CD14-positive monocyte (primary cell): ENCODE data around the gene BAZ1A. TPM values are rescaled to one million over a fixed set of nuclear protein-coding genes. Genes with fewer than 3 reads are reported as not detected.
A peak's percentile ranks its signal among the peaks of the same experiment; 100 is the strongest.

Experiments
- DNase-seq, 3 donors: peaks; one replicate each; pipeline ENCODE4 v3.0.0-alpha.2; 2011 to 2022
- H2AFZ ChIP-seq: 2 replicates; pipeline ENCODE4 v1.6.0; 2012; ENCODE audit warnings: mild to moderate bottlenecking, low read depth, low read length, inconsistent platforms; ENCODE audit not compliant: insufficient read depth, poor library complexity, severe bottlenecking
- H3K27ac ChIP-seq, 2 donors: 1 replicate in 1 of 2; 2 replicates in 1 of 2; pipeline ENCODE4 v1.5.1; 2012 to 2013; ENCODE audit warnings: low read length in 2 of 2, control low read depth in 1 of 2, inconsistent platforms in 1 of 2, low read depth in 1 of 2, mild to moderate bottlenecking in 1 of 2
- H3K27me3 ChIP-seq, 2 donors: one replicate each; pipeline versions ENCODE4 v1.6.0 to v1.6.1; 2011 to 2013; ENCODE audit warnings: low read length in 2 of 2; ENCODE audit not compliant: control insufficient read depth in 2 of 2, insufficient read depth in 2 of 2
- H3K36me3 ChIP-seq, 2 donors: replicated peaks in 1 of 2; 1 replicate in 1 of 2; 2 replicates in 1 of 2; pipeline versions ENCODE4 v1.5.1 to v1.6.1; 2012 to 2013; ENCODE audit warnings: low read length in 2 of 2, control low read depth in 1 of 2, inconsistent platforms in 1 of 2, mild to moderate bottlenecking in 1 of 2; ENCODE audit not compliant: insufficient read depth in 2 of 2, control insufficient read depth in 1 of 2
- H3K4me1 ChIP-seq, 2 donors: 1 replicate in 1 of 2; 2 replicates in 1 of 2; pipeline versions ENCODE4 v1.5.1 to v1.6.1; 2012 to 2013; ENCODE audit warnings: low read length in 2 of 2, control low read depth in 1 of 2, inconsistent platforms in 1 of 2, mild to moderate bottlenecking in 1 of 2, moderate library complexity in 1 of 2; ENCODE audit not compliant: insufficient read depth in 2 of 2, control insufficient read depth in 1 of 2
- H3K4me2 ChIP-seq: replicated peaks from 2 replicates; pipeline ENCODE3; 2012; ENCODE audit warnings: low read length, moderate library complexity, mild to moderate bottlenecking; ENCODE audit not compliant: poor library complexity, severe bottlenecking; ENCODE audit errors: extremely low read depth
- H3K4me3 ChIP-seq, 3 experiments: fragments of 200-600 bp in 1 of 3; sonication (generic) in 1 of 3; replicated peaks in 1 of 3; 1 replicate in 2 of 3; 2 replicates in 1 of 3; pipeline ENCODE4 v1.5.1; 2011 to 2013; ENCODE audit warnings: low read length in 3 of 3, mild to moderate bottlenecking in 3 of 3, control low read depth in 2 of 3, low read depth in 2 of 3, inconsistent platforms in 1 of 3, moderate library complexity in 1 of 3
- H3K79me2 ChIP-seq: 2 replicates; pipeline ENCODE4 v1.6.0; 2012; ENCODE audit warnings: mild to moderate bottlenecking, control low read depth, inconsistent platforms, low read length, moderate library complexity; ENCODE audit not compliant: insufficient read depth
- H3K9ac ChIP-seq: 2 replicates; pipeline ENCODE4 v1.6.0; 2017; ENCODE audit warnings: low read length, mild to moderate bottlenecking; ENCODE audit not compliant: insufficient read depth, poor library complexity, severe bottlenecking
- H3K9me3 ChIP-seq, 2 donors: replicated peaks in 1 of 2; 1 replicate in 1 of 2; 2 replicates in 1 of 2; pipeline versions ENCODE4 v1.5.1 to v1.6.1; 2012 to 2013; ENCODE audit warnings: low read length in 2 of 2, control low read depth in 1 of 2; ENCODE audit not compliant: control insufficient read depth in 1 of 2, insufficient read depth in 1 of 2
- H4K20me1 ChIP-seq: 2 replicates; pipeline ENCODE4 v1.6.0; 2012; ENCODE audit warnings: mild to moderate bottlenecking, low read length, control low read depth, moderate library complexity; ENCODE audit not compliant: insufficient read depth
- H3K27ac Mint-ChIP-seq, 7 donors: one replicate each; pipeline ENCODE4 v1.8.0; 2020; ENCODE audit warnings: mild to moderate bottlenecking in 7 of 7, mixed read lengths in 7 of 7, moderate library complexity in 6 of 7, inconsistent platforms in 2 of 7
- H3K27me3 Mint-ChIP-seq, 3 donors: one replicate each; pipeline ENCODE4 v1.8.0; 2021 to 2022; ENCODE audit warnings: low read depth in 3 of 3, mild to moderate bottlenecking in 3 of 3, mixed read lengths in 3 of 3, moderate library complexity in 3 of 3, inconsistent platforms in 1 of 3
- H3K36me3 Mint-ChIP-seq, 2 donors: one replicate each; pipeline ENCODE4 v1.8.0; 2020; ENCODE audit warnings: mixed read lengths in 2 of 2, inconsistent platforms in 1 of 2, mild to moderate bottlenecking in 1 of 2
- H3K4me1 Mint-ChIP-seq: one replicate; pipeline ENCODE4 v1.8.0; 2020; ENCODE audit warnings: mild to moderate bottlenecking, mixed read lengths
- H3K4me3 Mint-ChIP-seq, 2 donors: one replicate each; pipeline ENCODE4 v1.8.0; 2020; ENCODE audit warnings: mild to moderate bottlenecking in 2 of 2, mixed read lengths in 2 of 2, moderate library complexity in 1 of 2
- H3K9me3 Mint-ChIP-seq, 7 donors: one replicate each; pipeline ENCODE4 v1.8.0; 2020 to 2022; ENCODE audit warnings: mixed read lengths in 7 of 7, mild to moderate bottlenecking in 6 of 7, moderate library complexity in 6 of 7, inconsistent platforms in 2 of 7
- CTCF ChIP-seq: fragments of 200-600 bp; IDR thresholded peaks from one replicate; pipeline ENCODE4 v1.8.0; 2022; ENCODE audit warnings: antibody characterized with exemption, mild to moderate bottlenecking
- WGBS: methylation state at CpG from one replicate; pipeline ENCODE4 v1.1.5; 2013; ENCODE audit warnings: missing lambda C conversion rate; ENCODE audit not compliant: insufficient coverage; 5-methylcytosine and 5-hydroxymethylcytosine counted together
- intact Hi-C, 2 donors: fragments of 100-400 bp; cut with micrococcal nuclease; formaldehyde crosslinking; loops; one replicate each; pipeline versions ENCODE4 v1.15.0 to v1.15.1; 2023
- polyA plus RNA-seq, 3 donors: library from polyadenylated mRNA; depleted of rRNA in 1 of 3; unstranded in 2 of 3; stranded (reverse) in 1 of 3; fragments of 300-500 nt in 2 of 3; fragments of >200 nt in 1 of 3; fragmentation: Illumina TruSeq in 2 of 3; gene quantifications; 1 replicate in 2 of 3; 2 replicates in 1 of 3; pipeline ENCODE4 v1.2.3, GENCODE V29; 2012 to 2021

Gene BAZ1A
- polyA plus RNA-seq, 3 donors: 7.3 to 25.5 (median 12.7) TPM

DNA sequence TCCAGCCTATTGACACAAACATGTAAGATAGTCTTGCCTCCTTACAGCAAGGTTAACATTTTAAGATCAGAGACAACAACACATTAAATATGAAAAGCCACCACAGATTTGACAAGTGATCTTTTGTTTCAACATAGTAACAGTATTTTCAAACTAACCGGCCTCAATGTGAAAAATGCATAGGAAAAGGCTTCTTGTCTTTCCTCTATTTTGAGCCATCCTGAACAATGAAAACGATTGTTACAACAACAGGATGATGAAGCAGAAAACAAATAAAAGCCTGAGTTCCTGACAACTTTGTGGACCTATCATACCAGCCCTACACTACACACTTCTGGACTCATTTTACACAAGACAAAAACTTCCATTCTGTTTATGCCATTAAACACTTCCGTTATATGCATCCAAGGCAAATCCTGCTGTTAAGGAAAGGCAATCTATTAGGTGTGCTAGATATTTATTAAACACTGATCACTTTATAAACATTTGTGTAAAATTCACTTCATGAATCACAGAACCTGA lies 37.3 kb downstream of the BAZ1A start:
- Mint-ChIP-seq H3K4me1 (peaks cover 57% of the 10 kb centered on the region), H3K9me3 (no peaks in the 10 kb centered on the region), H3K36me3 (peaks cover 10 to 19% of the 10 kb centered on the region in 2 donors), H3K27ac (peak overlapping the region; percentile 62 to 84 (median 68)), H3K4me3 (no peak overlapping the region), H3K27me3 (no peaks in the 10 kb centered on the region)
- Histone ChIP-seq H3K79me2 (peaks cover 96% of the 10 kb centered on the region), H3K4me1 (peaks cover 59 to 64% of the 10 kb centered on the region in 2 donors), H3K36me3 (peaks cover 0 to 9% of the 10 kb centered on the region in 2 donors), H3K9me3 (no peaks in the 10 kb centered on the region), H4K20me1 (peaks cover 85% of the 10 kb centered on the region), H3K27ac (peak overlapping the region in 1 of 2 donors; percentile 77), H2AFZ (no peak overlapping the region), H3K4me3 (no peak overlapping the region), H3K27me3 (no peaks in the 10 kb centered on the region), H3K4me2 (no peak overlapping the region), H3K9ac (no peak overlapping the region)
- DNase-seq: peak in 2 of 3 donors; percentile 20 to 21
- TF ChIP-seq CTCF: no peak
- 33% methylated on average over 1 of the region's 3 CpGs for WGBS
- intact Hi-C loops: no loop called here

- H3K27ac ChIP-seq: peak overlapping the region; percentile 24 to 77
- H3K4me2 ChIP-seq: no peak overlapping the region
- H3K27me3 ChIP-seq: no peaks in the 10 kb centered on the region
- intact Hi-C loops: no loop called here
- Mint-ChIP-seq H3K9me3 (peaks cover 0 to 2% (median 0%) of the 10 kb centered on the region in 7 donors), H3K4me3 (no peak overlapping the region), H3K27me3 (no peaks in the 10 kb centered on the region), H3K4me1 (peaks cover 77% of the 10 kb centered on the region), H3K36me3 (peaks cover 6 to 14% of the 10 kb centered on the region in 2 donors), H3K27ac (peak overlapping the region; percentile 90 to 98 (median 96))
- peaks cover 96% of the 10 kb centered on the region for H3K79me2 ChIP-seq
- peaks cover 84% of the 10 kb centered on the region for H4K20me1 ChIP-seq
- H3K4me1 ChIP-seq: peaks cover 68 to 83% of the 10 kb centered on the region in 2 donors
- WGBS: no CpG with 5 or more reads among the region's 1 CpG
- H3K36me3 ChIP-seq: no peaks in the 10 kb centered on the region
- H3K9me3 ChIP-seq: no peaks in the 10 kb centered on the region
- no peak for DNase-seq
- H3K9ac ChIP-seq: no peak overlapping the region
- no peak overlapping the region for H2AFZ ChIP-seq
- no peak overlapping the region for H3K4me3 ChIP-seq
- TF ChIP-seq CTCF: no peak
These were observed 39.8 kb downstream of the BAZ1A start for GRCh38 chr14:34835312-34835711.
